CD4-positive, alpha-beta T cell treated with Interleukin-21 for 1 hour (primary cell): ENCODE results near the gene OR10H1.

ENCODE experiments used
- DNase-seq: peaks from one replicate; pipeline ENCODE4 v3.0.0-alpha.2; 2020

The OR10H1 gene

DNA sequence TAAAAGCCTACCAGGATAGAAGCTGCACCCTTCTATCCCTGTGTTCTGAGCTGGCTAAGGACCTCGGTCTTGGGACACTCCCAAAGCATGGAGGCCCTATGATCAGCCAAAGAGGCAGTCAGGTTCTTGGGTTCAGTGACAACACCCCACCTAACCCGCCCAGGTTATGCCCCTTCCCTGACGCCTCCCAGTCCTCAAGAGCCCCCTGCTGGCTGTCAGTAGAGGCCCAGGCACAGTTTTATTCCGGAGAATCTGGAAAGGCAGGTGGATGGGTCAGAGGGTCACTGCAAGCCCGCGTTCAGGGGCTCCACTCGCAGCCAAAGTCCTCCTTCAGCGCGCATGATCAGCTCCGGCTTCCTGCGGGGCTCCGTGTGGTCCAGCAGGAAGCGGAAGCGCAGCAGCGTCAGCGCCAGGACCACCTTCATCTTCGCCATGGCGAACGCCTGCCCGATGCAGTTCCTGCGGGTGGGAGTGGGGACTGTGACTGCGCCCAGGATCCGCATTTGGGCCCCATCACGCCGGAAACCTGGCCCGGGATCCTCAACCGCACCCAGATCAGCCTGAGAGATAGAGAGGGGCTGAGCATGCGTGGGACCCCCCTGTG lies 55.4 kb downstream of the OR10H1 start:
- DNase-seq: no peak

DNA sequence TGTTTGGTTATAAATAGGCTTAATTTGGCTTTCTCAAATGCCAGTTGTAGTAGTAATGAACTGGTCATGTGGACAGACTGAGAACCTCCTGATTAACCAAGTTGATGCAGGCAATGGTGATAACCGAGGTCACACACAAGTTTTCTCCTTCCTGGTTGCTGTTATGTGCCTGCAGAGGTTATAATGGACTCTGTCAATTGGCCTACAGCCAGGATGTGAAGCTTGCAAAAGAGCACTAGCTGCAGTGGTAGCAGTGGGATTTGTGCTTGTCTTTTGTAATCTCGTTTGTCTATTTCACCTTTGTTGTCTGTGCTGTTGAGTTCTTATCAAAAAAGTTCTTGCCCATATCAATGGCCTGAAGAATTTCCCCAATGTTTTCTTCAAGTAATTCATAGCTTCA lies 57.1 kb downstream of the OR10H1 start:
- DNase-seq: no peak
